Mesenchymal stem cell (in vitro differentiated cells and primary cell): ENCODE data around the gene DPP10.

Experiments
- DNase-seq: peaks from one replicate; pipeline ENCODE4 v3.0.0-alpha.2; 2013
- H2AFZ ChIP-seq: one replicate; pipeline ENCODE4 v1.6.1; 2013; ENCODE audit warnings: low read depth, mild to moderate bottlenecking, control low read depth, inconsistent platforms, low read length, moderate library complexity
- H2AK5ac ChIP-seq: 2 replicates; pipeline ENCODE4 v1.6.1; 2013; ENCODE audit warnings: low read length, moderate library complexity, mild to moderate bottlenecking, inconsistent platforms; ENCODE audit not compliant: severe bottlenecking
- H2BK120ac ChIP-seq: one replicate; pipeline ENCODE4 v1.6.1; 2013; ENCODE audit warnings: low read depth, mild to moderate bottlenecking, inconsistent platforms, low read length, moderate library complexity
- H2BK12ac ChIP-seq, 2 experiments: one replicate each; pipeline ENCODE4 v1.6.1; 2013; ENCODE audit warnings: inconsistent platforms in 2 of 2, low read length in 2 of 2, mild to moderate bottlenecking in 2 of 2, moderate library complexity in 2 of 2, control low read depth in 1 of 2
- H2BK15ac ChIP-seq: one replicate; pipeline ENCODE4 v1.6.1; 2013; ENCODE audit warnings: mild to moderate bottlenecking, low read depth, inconsistent platforms; ENCODE audit not compliant: poor library complexity, severe bottlenecking
- H2BK5ac ChIP-seq: 2 replicates; pipeline ENCODE4 v1.6.1; 2013; ENCODE audit warnings: low read depth, mild to moderate bottlenecking, low read length, control low read depth, inconsistent platforms; ENCODE audit not compliant: poor library complexity, severe bottlenecking
- H3K14ac ChIP-seq, 2 experiments: one replicate each; pipeline ENCODE4 v1.6.1; 2013; ENCODE audit warnings: inconsistent platforms in 2 of 2, low read length in 2 of 2, control low read depth in 1 of 2, mild to moderate bottlenecking in 1 of 2, moderate library complexity in 1 of 2
- H3K18ac ChIP-seq, 2 experiments: one replicate each; pipeline ENCODE4 v1.6.1; 2013; ENCODE audit warnings: inconsistent platforms in 2 of 2, low read length in 2 of 2, control low read depth in 1 of 2, low read depth in 1 of 2, mild to moderate bottlenecking in 1 of 2
- H3K23ac ChIP-seq, 2 experiments: one replicate each; pipeline ENCODE4 v1.6.1; 2013; ENCODE audit warnings: inconsistent platforms in 2 of 2, low read length in 2 of 2, mild to moderate bottlenecking in 2 of 2, moderate library complexity in 2 of 2, control low read depth in 1 of 2
- H3K27ac ChIP-seq: 2 replicates; pipeline ENCODE4 v1.5.1; 2013; ENCODE audit warnings: mild to moderate bottlenecking, moderate library complexity, low read length, control low read depth, inconsistent platforms; ENCODE audit not compliant: poor library complexity, severe bottlenecking
- H3K27me3 ChIP-seq, 2 experiments: 2 replicates each; pipeline versions ENCODE4 v1.6.1 to v1.7.0; 2013; ENCODE audit warnings: low read length in 2 of 2, mild to moderate bottlenecking in 2 of 2, moderate library complexity in 2 of 2, control low read depth in 1 of 2, inconsistent platforms in 1 of 2; ENCODE audit not compliant: control insufficient read depth in 1 of 2, insufficient read depth in 1 of 2
- H3K36me3 ChIP-seq, 2 experiments: 2 replicates each; pipeline versions ENCODE4 v1.6.1 to v1.7.0; 2013; ENCODE audit warnings: low read length in 2 of 2, control low read depth in 1 of 2, inconsistent platforms in 1 of 2, low read depth in 1 of 2, mild to moderate bottlenecking in 1 of 2; ENCODE audit not compliant: insufficient read depth in 2 of 2, control insufficient read depth in 1 of 2
- H3K4ac ChIP-seq, 2 experiments: one replicate each; pipeline ENCODE4 v1.6.1; 2013; ENCODE audit warnings: inconsistent platforms in 2 of 2, low read length in 2 of 2, mild to moderate bottlenecking in 2 of 2, moderate library complexity in 2 of 2, control low read depth in 1 of 2, low read depth in 1 of 2
- H3K4me1 ChIP-seq: 2 replicates; pipeline ENCODE4 v1.6.1; 2013; ENCODE audit warnings: low read depth, low read length, control low read depth; ENCODE audit not compliant: control insufficient read depth, insufficient read depth
- H3K4me2 ChIP-seq: 2 replicates; pipeline ENCODE4 v1.6.1; 2013; ENCODE audit warnings: low read length, mild to moderate bottlenecking, inconsistent platforms; ENCODE audit not compliant: poor library complexity, severe bottlenecking
- H3K4me3 ChIP-seq, 2 experiments: 2 replicates each; pipeline versions ENCODE4 v1.5.1 to v1.7.0; 2013; ENCODE audit warnings: low read length in 2 of 2, mild to moderate bottlenecking in 2 of 2, control low read depth in 1 of 2, low read depth in 1 of 2; ENCODE audit not compliant: insufficient read depth in 1 of 2
- H3K79me1 ChIP-seq: replicated peaks from 2 replicates; pipeline ENCODE4 v1.6.1; 2013; ENCODE audit warnings: mild to moderate bottlenecking, control low read depth, low read length, inconsistent platforms; ENCODE audit not compliant: poor library complexity, severe bottlenecking
- H3K9ac ChIP-seq: 2 replicates; pipeline ENCODE4 v1.7.0; 2013; ENCODE audit warnings: mild to moderate bottlenecking, low read length, moderate library complexity
- H3K9me3 ChIP-seq: 2 replicates; pipeline ENCODE4 v1.7.0; 2013; ENCODE audit warnings: mild to moderate bottlenecking, low read length; ENCODE audit not compliant: control insufficient read depth
- H4K8ac ChIP-seq: one replicate; pipeline ENCODE4 v1.6.1; 2013; ENCODE audit warnings: inconsistent platforms, mild to moderate bottlenecking, low read length, moderate library complexity
- H4K91ac ChIP-seq: one replicate; pipeline ENCODE4 v1.6.1; 2013; ENCODE audit warnings: mild to moderate bottlenecking, low read length, inconsistent platforms
- WGBS: methylation state at CpG from one replicate; pipeline ENCODE4 v1.1.7; 2013; ENCODE audit warnings: mixed read lengths; 5-methylcytosine and 5-hydroxymethylcytosine counted together

DPP10 gene

DNA sequence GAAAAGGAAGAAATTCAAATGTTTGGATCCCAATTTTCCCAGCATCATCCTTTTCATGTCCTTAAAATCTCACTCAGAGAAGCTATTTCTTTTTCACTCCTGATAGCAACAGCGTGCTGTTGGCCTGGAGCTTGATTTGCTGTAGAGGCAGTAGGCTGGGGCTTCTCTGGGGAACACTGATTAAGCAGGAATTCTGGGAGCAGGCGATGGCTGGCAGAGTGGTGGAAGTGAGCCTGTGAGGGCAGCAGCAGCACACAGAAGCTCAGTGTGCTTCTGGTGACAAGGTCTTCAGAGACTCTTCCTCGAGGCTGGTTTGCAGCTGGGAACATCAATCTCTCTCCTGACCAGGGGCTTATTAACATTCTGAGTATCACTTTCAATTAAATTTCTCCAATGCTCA lies 284.6 kb downstream of the DPP10 start:
- WGBS, result 67% methylated on average over 2 of the region's 3 CpGs
- Histone ChIP-seq H4K8ac (no peak overlapping the region), H4K91ac (no peak overlapping the region)

GRCh38 chr2:114728372-114728771 lies 285.9 kb downstream of the DPP10 start:
- H3K9ac ChIP-seq, result no peak overlapping the region
- no peak overlapping the region for H3K27ac ChIP-seq
- no peaks in the 10 kb centered on the region for H3K9me3 ChIP-seq
- H3K4ac ChIP-seq, result no peak overlapping the region
- H4K8ac ChIP-seq, result no peak overlapping the region
- H3K23ac ChIP-seq, result no peak overlapping the region
- no peaks in the 10 kb centered on the region for H3K79me1 ChIP-seq
- no peaks in the 10 kb centered on the region for H3K27me3 ChIP-seq
- H2AK5ac ChIP-seq, result no peak overlapping the region
- H3K14ac ChIP-seq, result no peak overlapping the region
- H3K4me3 ChIP-seq, result no peak overlapping the region
- no peak for DNase-seq
- H4K91ac ChIP-seq, result no peak overlapping the region
- H2BK12ac ChIP-seq, result no peak overlapping the region
- H3K36me3 ChIP-seq, result no peaks in the 10 kb centered on the region
- H2BK15ac ChIP-seq, result no peak overlapping the region
- no peak overlapping the region for H2BK5ac ChIP-seq
- 79% methylated on average over 2 of the region's 4 CpGs for WGBS
- H3K4me2 ChIP-seq, result no peak overlapping the region
- no peak overlapping the region for H2BK120ac ChIP-seq
- no peak overlapping the region for H2AFZ ChIP-seq
- H3K4me1 ChIP-seq, result no peaks in the 10 kb centered on the region
- H3K18ac ChIP-seq, result no peak overlapping the region

More for the DNA sequence above, 284.6 kb downstream of the DPP10 start:
- H2BK12ac ChIP-seq, result no peak overlapping the region
- no peak overlapping the region for H3K4me2 ChIP-seq
- H3K79me1 ChIP-seq, result no peaks in the 10 kb centered on the region
- H2BK120ac ChIP-seq, result no peak overlapping the region
- H3K9me3 ChIP-seq, result no peaks in the 10 kb centered on the region
- H3K23ac ChIP-seq, result no peak overlapping the region
- H2BK15ac ChIP-seq, result no peak overlapping the region
- no peak overlapping the region for H3K14ac ChIP-seq
- no peaks in the 10 kb centered on the region for H3K36me3 ChIP-seq
- H2AK5ac ChIP-seq, result no peak overlapping the region
- no peak overlapping the region for H3K4ac ChIP-seq
- H3K27me3 ChIP-seq, result no peaks in the 10 kb centered on the region
- DNase-seq, result no peak
- H2AFZ ChIP-seq, result no peak overlapping the region
- no peaks in the 10 kb centered on the region for H3K4me1 ChIP-seq
- H3K4me3 ChIP-seq, result no peak overlapping the region
- no peak overlapping the region for H2BK5ac ChIP-seq
- H3K9ac ChIP-seq, result no peak overlapping the region
- no peak overlapping the region for H3K18ac ChIP-seq
- H3K27ac ChIP-seq, result no peak overlapping the region

GRCh38 chr2:114729026-114729425 lies 286.6 kb downstream of the DPP10 start:
- Histone ChIP-seq H4K8ac (no peak overlapping the region), H3K36me3 (no peaks in the 10 kb centered on the region), H2BK12ac (no peak overlapping the region), H4K91ac (no peak overlapping the region), H3K79me1 (no peaks in the 10 kb centered on the region), H2BK5ac (no peak overlapping the region), H3K4me3 (no peak overlapping the region), H2BK15ac (no peak overlapping the region), H3K18ac (no peak overlapping the region), H3K4me2 (no peak overlapping the region), H3K9me3 (no peaks in the 10 kb centered on the region), H3K9ac (no peak overlapping the region), H2BK120ac (no peak overlapping the region), H3K27ac (no peak overlapping the region), H3K14ac (no peak overlapping the region), H3K23ac (no peak overlapping the region), H2AFZ (no peak overlapping the region), H3K4ac (no peak overlapping the region), H2AK5ac (no peak overlapping the region), H3K4me1 (no peaks in the 10 kb centered on the region), H3K27me3 (no peaks in the 10 kb centered on the region)
- no peak for DNase-seq
- WGBS, result 82% methylated on average over 5 of the region's 5 CpGs

- Histone ChIP-seq H2BK120ac (no peak overlapping the region), H4K8ac (no peak overlapping the region), H3K27me3 (no peaks in the 10 kb centered on the region), H2BK12ac (no peak overlapping the region), H3K27ac (no peak overlapping the region), H3K36me3 (no peaks in the 10 kb centered on the region), H4K91ac (no peak overlapping the region), H3K4me2 (no peak overlapping the region), H3K4me1 (no peaks in the 10 kb centered on the region), H3K79me1 (no peaks in the 10 kb centered on the region), H2AFZ (no peak overlapping the region), H3K23ac (no peak overlapping the region), H3K18ac (no peak overlapping the region), H2BK15ac (no peak overlapping the region), H3K14ac (no peak overlapping the region), H2BK5ac (no peak overlapping the region), H3K4ac (no peak overlapping the region), H3K9me3 (no peaks in the 10 kb centered on the region), H2AK5ac (no peak overlapping the region), H3K9ac (no peak overlapping the region), H3K4me3 (no peak overlapping the region)
- DNase-seq, result no peak
- WGBS, result 45% methylated on average over 3 of the region's 3 CpGs
Observed at GRCh38 chr2:114735126-114735525, 292.7 kb downstream of the DPP10 start.
